ENCODE measurements around the gene CA10. TPM values are rescaled to one million over a fixed set of nuclear protein-coding genes. Genes with fewer than 3 reads are reported as not detected.

The CA10 gene
- total RNA-seq, 1 experiment from 2014 or later: 0.46 TPM

DNA sequence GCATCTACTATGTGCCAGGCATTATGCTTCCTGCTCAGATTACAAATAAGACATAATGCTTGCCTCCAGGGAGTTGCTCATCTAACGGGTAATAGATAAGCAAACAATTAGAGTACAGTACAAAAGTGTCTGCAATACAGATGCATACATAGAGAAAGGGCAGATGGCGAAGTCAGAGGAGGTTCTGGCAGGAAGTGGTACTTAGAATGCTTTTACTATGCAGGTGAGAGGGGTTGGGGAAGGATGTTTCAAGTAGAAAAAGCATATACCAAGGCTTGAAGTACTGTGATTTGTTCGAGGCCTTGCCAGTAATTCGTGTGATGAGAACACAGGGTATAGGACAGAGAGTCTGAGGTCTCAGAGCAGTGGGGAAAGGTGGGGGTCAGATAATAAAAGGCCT, 548.4 kb downstream of the CA10 start:
- Histone ChIP-seq H3K27ac (ENCODE audit: insufficient read length, low read depth, low read length) (no peak overlapping the region), H2BK15ac (ENCODE audit: low read depth, low read length) (no peak overlapping the region), H3K4ac (ENCODE audit: low read depth, low read length) (no peak overlapping the region), H3K9ac (ENCODE audit: extremely low read depth, insufficient read length, low read length) (no peak overlapping the region), H2BK120ac (ENCODE audit: low read depth, low read length, poor library complexity, severe bottlenecking) (no peak overlapping the region), H3K23ac (ENCODE audit: insufficient read length, low read depth, low read length) (no peak overlapping the region), H2BK5ac (ENCODE audit: insufficient read length, low read length) (no peak overlapping the region), H3K14ac (ENCODE audit: insufficient read depth, low read length) (no peak overlapping the region), H3T11ph (ENCODE audit: low read length) (no peak overlapping the region), H3K27me3 (ENCODE audit: insufficient read depth, low read length) (no peaks in the 10 kb centered on the region), H3K4me1 (ENCODE audit: insufficient read depth, low read length) (no peaks in the 10 kb centered on the region; the same call in 1 of the 2 replicates), H3K9me3 (ENCODE audit: control insufficient read depth, low read depth, low read length) (no peaks in the 10 kb centered on the region), H2BK20ac (ENCODE audit: low read depth, low read length, poor library complexity, severe bottlenecking) (no peak overlapping the region), H4K8ac (replicated peaks; ENCODE audit: insufficient read length, low read depth, low read length) (no peak overlapping the region), H2AFZ (ENCODE audit: low read length) (no peak overlapping the region), H3K23me2 (ENCODE audit: insufficient read length, low read depth, low read length, poor library complexity, severe bottlenecking) (no peaks in the 10 kb centered on the region), H3K79me2 (ENCODE audit: insufficient read depth, low read length) (no peaks in the 10 kb centered on the region), H3K18ac (ENCODE audit: insufficient read length, low read depth, low read length) (no peak overlapping the region), H4K5ac (ENCODE audit: insufficient read length, low read depth, low read length) (no peak overlapping the region), H2BK12ac (ENCODE audit: insufficient read length, low read depth, low read length) (no peak overlapping the region), H3K79me1 (ENCODE audit: insufficient read depth, low read depth, low read length, poor library complexity, severe bottlenecking) (no peaks in the 10 kb centered on the region), H3K56ac (ENCODE audit: insufficient read length, low read depth, low read length) (no peak overlapping the region), H3K4me2 (ENCODE audit: insufficient read depth, insufficient read length, low read length) (no peak overlapping the region), H4K91ac (ENCODE audit: insufficient read length, low read depth, low read length) (no peak overlapping the region), H2AK5ac (ENCODE audit: insufficient read length, low read length) (no peak overlapping the region), H4K20me1 (ENCODE audit: control insufficient read depth, insufficient read depth, insufficient read length) (no peaks in the 10 kb centered on the region)
- Mint-ChIP-seq H3K27ac (no peak overlapping the region), H3K36me3 (ENCODE audit: insufficient read depth in 1 of 3, low read depth in 3 of 3) (peaks cover 0 to 4% (median 2%) of the 10 kb centered on the region in 3 experiments; a peak in 4 of 7 replicates), H3K27me3 (ENCODE audit: low read depth) (peaks cover 4% of the 10 kb centered on the region; the same call in 1 of the 2 replicates), H3K4me3 (no peak overlapping the region), H3K4me1 (peaks cover 4 to 12% of the 10 kb centered on the region in 2 experiments; a peak in 3 of 4 replicates), H3K9me3 (peaks cover 3 to 5% of the 10 kb centered on the region in 2 experiments; a peak in 3 of 5 replicates)
- DNase-seq: no peak
- TF ChIP-seq, protein P1, sequence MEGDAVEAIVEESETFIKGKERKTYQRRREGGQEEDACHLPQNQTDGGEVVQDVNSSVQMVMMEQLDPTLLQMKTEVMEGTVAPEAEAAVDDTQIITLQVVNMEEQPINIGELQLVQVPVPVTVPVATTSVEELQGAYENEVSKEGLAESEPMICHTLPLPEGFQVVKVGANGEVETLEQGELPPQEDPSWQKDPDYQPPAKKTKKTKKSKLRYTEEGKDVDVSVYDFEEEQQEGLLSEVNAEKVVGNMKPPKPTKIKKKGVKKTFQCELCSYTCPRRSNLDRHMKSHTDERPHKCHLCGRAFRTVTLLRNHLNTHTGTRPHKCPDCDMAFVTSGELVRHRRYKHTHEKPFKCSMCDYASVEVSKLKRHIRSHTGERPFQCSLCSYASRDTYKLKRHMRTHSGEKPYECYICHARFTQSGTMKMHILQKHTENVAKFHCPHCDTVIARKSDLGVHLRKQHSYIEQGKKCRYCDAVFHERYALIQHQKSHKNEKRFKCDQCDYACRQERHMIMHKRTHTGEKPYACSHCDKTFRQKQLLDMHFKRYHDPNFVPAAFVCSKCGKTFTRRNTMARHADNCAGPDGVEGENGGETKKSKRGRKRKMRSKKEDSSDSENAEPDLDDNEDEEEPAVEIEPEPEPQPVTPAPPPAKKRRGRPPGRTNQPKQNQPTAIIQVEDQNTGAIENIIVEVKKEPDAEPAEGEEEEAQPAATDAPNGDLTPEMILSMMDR (conservative IDR thresholded peaks at IDR 0.05): no peak
- WGBS (ENCODE audit: extremely low coverage, insufficient read length, low lambda C conversion rate): no CpG with 5 or more reads among the region's 4 CpGs

Data from H9 (cell line).